ENCODE data around the gene PLCL2.

- TF ChIP-seq CTCF (IDR thresholded peaks at IDR 0.05; ENCODE audit: low read length), result no peak
- no peak for TF ChIP-seq EZH2 (optimal IDR thresholded peaks at IDR 0.05; ENCODE audit: low read depth, low read length)
Observed at GRCh38 chr3:16890597-16891333, 6.0 kb downstream of the PLCL2 start.
